Uterus (tissue), 4 donors: ENCODE data around the gene BTC. TPM values are rescaled to one million over a fixed set of nuclear protein-coding genes. Genes with fewer than 3 reads are reported as not detected.

ENCODE experiments used
- DNase-seq, 2 donors: peaks; one replicate each; pipeline ENCODE4 v3.0.0-alpha.2; 2019 to 2020
- H3K27ac ChIP-seq, 2 donors: fragments of 200-600 bp; sonication (generic); 1 replicate in 1 of 2; 2 replicates in 1 of 2; pipeline ENCODE4 v1.5.1; 2016 to 2018
- H3K27me3 ChIP-seq, 2 donors: fragments of 200-600 bp; sonication (generic); one replicate each; pipeline ENCODE4 v1.5.1; 2018 to 2019; ENCODE audit warnings: control low read depth in 1 of 2
- H3K36me3 ChIP-seq, 2 donors: fragments of 200-600 bp; sonication (generic); one replicate each; pipeline ENCODE4 v1.5.1; 2019; ENCODE audit warnings: control low read depth in 1 of 2
- H3K4me1 ChIP-seq, 2 donors: fragments of 200-600 bp; sonication (generic); one replicate each; pipeline ENCODE4 v1.5.1; 2018 to 2019; ENCODE audit warnings: control low read depth in 1 of 2
- H3K4me3 ChIP-seq, 2 donors: fragments of 200-600 bp; sonication (generic); 1 replicate in 1 of 2; 2 replicates in 1 of 2; pipeline ENCODE4 v1.5.1; 2018 to 2019; ENCODE audit warnings: mild to moderate bottlenecking in 1 of 2
- H3K9me3 ChIP-seq, 2 donors: fragments of 200-600 bp; sonication (generic); one replicate each; pipeline ENCODE4 v1.5.1; 2019; ENCODE audit warnings: control low read depth in 1 of 2
- POLR2A ChIP-seq, 2 donors: fragments of 450-650 bp; IDR thresholded peaks; one replicate each; pipeline ENCODE4 v1.6.1; 2016; ENCODE audit warnings: antibody characterized with exemption in 2 of 2, mild to moderate bottlenecking in 1 of 2, moderate library complexity in 1 of 2
- intact Hi-C: fragments of 100-400 bp; cut with DNase I; formaldehyde crosslinking; loops from one replicate; pipeline ENCODE4 v1.15.1; 2023; ENCODE audit warnings: low total_unique reads
- total RNA-seq, 4 donors: library from RNA; depleted of rRNA in 3 of 4; stranded (reverse); fragments of >200 nt in 3 of 4; gene quantifications; one replicate each; pipeline versions ENCODE4 v1.1.0 to v1.2.4, GENCODE V29; 2014 to 2023
- TF ChIP-seq, protein P1 (sequence below), 4 experiments: fragments of 200-600 bp in 2 of 4; fragments of 450-650 bp in 2 of 4; sonication (generic) in 2 of 4; IDR thresholded peaks; one replicate each; pipeline ENCODE4 v1.5.1; 2016 to 2019; ENCODE audit warnings: antibody characterized with exemption in 4 of 4, mild to moderate bottlenecking in 2 of 4, moderate library complexity in 1 of 4
- donor health status: DM: yes; HTN: yes; CAD: no.

BTC gene
- total RNA-seq, 4 donors from 2014 or later: 0.26 to 3.0 (median 2.3) TPM

DNA sequence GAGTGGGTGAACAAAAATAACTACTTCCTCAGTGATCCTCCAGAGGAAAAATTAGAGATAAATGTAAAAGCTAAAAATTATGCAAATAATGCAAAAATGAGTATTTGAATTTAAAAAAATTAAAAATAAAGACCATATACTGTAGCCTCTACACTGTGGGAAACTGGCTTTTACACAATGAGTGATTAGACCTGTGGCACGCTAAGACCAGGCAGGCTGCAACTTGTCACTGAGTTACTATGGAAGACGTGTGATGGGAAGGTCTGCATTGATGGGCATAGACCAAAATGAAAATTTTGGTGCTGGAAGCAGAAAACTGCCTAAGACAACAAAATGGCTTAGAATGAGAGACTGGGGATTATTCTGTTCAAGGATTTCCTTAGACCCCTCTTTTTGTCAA lies 30.2 kb downstream of the BTC start:
- Histone ChIP-seq H3K27ac (no peak overlapping the region), H3K9me3 (no peaks in the 10 kb centered on the region), H3K27me3 (no peaks in the 10 kb centered on the region), H3K4me1 (no peaks in the 10 kb centered on the region), H3K36me3 (no peaks in the 10 kb centered on the region), H3K4me3 (no peak overlapping the region)
- DNase-seq: no peak
- intact Hi-C loops: no loop called here
- no peak for TF ChIP-seq POLR2A (IDR thresholded peaks at IDR 0.05)
- TF ChIP-seq, protein P1, sequence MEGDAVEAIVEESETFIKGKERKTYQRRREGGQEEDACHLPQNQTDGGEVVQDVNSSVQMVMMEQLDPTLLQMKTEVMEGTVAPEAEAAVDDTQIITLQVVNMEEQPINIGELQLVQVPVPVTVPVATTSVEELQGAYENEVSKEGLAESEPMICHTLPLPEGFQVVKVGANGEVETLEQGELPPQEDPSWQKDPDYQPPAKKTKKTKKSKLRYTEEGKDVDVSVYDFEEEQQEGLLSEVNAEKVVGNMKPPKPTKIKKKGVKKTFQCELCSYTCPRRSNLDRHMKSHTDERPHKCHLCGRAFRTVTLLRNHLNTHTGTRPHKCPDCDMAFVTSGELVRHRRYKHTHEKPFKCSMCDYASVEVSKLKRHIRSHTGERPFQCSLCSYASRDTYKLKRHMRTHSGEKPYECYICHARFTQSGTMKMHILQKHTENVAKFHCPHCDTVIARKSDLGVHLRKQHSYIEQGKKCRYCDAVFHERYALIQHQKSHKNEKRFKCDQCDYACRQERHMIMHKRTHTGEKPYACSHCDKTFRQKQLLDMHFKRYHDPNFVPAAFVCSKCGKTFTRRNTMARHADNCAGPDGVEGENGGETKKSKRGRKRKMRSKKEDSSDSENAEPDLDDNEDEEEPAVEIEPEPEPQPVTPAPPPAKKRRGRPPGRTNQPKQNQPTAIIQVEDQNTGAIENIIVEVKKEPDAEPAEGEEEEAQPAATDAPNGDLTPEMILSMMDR (IDR thresholded peaks at IDR 0.05): no peak

DNA sequence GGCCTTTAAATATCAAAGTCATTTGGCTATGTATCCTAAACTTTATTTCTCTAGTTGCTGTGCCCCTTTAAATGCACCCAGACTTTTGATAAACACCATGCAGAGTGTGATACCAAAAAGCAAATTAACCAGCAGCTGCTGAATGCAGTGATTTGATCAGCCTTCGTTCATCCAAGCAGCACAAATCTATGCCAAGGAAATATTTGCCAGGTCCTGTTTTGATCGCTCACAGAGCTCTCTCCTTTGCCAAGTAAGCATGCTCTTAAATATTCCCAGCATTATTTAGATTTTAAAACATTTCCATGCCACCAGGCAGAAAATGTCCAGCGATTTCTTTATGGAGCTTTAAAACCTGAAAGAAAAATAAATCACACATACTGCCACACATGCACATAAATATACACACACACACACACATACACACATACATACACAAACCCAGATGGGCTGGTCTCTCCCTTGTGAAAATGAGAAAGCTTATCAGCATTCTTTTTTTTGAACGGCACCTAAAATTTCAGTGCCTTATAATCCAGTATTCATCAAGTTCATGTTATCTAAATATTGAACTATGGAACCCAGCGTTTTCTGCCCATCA lies 35.7 kb downstream of the BTC start:
- intact Hi-C loops: no loop called here
- TF ChIP-seq POLR2A (IDR thresholded peaks at IDR 0.05): no peak
- TF ChIP-seq, protein P1 (IDR thresholded peaks at IDR 0.05): no peak

DNA sequence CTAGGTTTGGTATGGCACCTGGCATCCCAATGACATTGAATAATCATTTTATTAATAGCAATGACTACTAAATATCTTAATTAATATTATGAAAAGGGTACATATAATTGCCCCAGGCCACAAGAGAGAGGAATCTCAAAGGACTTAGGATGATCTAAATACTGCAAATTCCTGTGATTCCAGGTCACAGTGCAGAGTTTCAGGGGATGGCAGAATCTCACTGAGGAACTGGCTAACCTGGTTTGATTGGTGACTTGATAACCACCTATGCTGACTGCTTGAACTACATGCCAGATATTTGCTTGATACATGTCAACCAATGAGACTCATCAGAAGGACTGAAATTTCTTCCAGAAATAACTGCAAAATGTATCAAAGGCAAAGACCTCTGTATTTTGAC lies 37.2 kb downstream of the BTC start:
- Histone ChIP-seq H3K27me3 (no peaks in the 10 kb centered on the region), H3K27ac (no peak overlapping the region), H3K36me3 (no peaks in the 10 kb centered on the region), H3K4me1 (no peaks in the 10 kb centered on the region), H3K9me3 (no peaks in the 10 kb centered on the region), H3K4me3 (no peak overlapping the region)
- TF ChIP-seq, protein P1 (IDR thresholded peaks at IDR 0.05): no peak
- no peak for TF ChIP-seq POLR2A (IDR thresholded peaks at IDR 0.05)
- intact Hi-C loops: no loop called here
- DNase-seq: no peak

More for the DNA sequence above, 35.7 kb downstream of the BTC start:
- H3K4me3 ChIP-seq: no peak overlapping the region
- H3K27ac ChIP-seq: no peak overlapping the region
- H3K9me3 ChIP-seq: no peaks in the 10 kb centered on the region
- no peak for DNase-seq
- no peaks in the 10 kb centered on the region for H3K36me3 ChIP-seq
- H3K4me1 ChIP-seq: no peaks in the 10 kb centered on the region
- H3K27me3 ChIP-seq: no peaks in the 10 kb centered on the region

DNA sequence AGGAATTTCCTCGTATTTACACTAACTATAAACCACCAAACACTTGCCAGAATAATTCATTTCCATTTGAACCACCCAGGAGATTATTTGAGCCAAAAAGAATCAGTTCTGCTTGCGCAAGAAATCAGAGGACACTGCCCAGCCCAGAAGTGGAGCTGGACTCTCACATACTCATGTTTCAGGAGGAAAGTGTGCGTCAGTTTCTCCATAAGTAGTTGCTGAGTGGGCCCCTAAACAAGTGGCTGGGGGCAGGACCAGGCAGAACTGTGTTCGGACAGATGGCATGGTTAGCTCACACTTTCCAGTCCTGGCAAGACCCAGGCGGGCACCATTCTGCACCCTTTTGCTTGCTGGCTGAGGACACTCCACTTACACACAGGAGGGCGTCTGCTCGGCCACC lies 38.8 kb downstream of the BTC start:
- H3K4me3 ChIP-seq: no peak overlapping the region
- TF ChIP-seq, protein P1 (IDR thresholded peaks at IDR 0.05): no peak
- no peak for TF ChIP-seq POLR2A (IDR thresholded peaks at IDR 0.05)
- no peaks in the 10 kb centered on the region for H3K4me1 ChIP-seq
- H3K9me3 ChIP-seq: no peaks in the 10 kb centered on the region
- H3K36me3 ChIP-seq: no peaks in the 10 kb centered on the region
- no peak overlapping the region for H3K27ac ChIP-seq
- peak in 1 of 2 donors; percentile 12 for DNase-seq
- no peaks in the 10 kb centered on the region for H3K27me3 ChIP-seq
- intact Hi-C loops: no loop called here

DNA sequence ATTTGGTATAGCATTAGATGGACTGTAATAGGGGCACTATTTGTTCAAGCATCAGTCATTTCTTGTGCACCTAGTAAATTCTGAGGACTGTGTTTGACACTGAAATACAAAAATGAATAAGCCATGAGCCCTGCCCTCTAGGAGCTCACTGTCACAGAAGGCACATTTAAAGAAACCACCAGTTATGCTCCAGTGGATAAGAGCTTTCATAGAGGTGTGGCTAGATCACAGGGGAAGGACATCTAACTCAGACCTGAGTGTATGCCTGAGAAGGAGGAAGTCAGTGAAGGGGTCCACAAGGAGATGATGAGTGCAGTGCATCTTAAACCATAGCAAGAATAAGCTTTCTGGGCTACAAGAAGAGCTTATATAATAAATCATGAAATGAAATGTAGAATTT lies 40.1 kb downstream of the BTC start:
- no peaks in the 10 kb centered on the region for H3K4me1 ChIP-seq
- TF ChIP-seq, protein P1 (IDR thresholded peaks at IDR 0.05): no peak
- TF ChIP-seq POLR2A (IDR thresholded peaks at IDR 0.05): no peak
- no peak overlapping the region for H3K27ac ChIP-seq
- H3K36me3 ChIP-seq: no peaks in the 10 kb centered on the region
- intact Hi-C loops: no loop called here
- no peak for DNase-seq
- no peaks in the 10 kb centered on the region for H3K9me3 ChIP-seq
- no peaks in the 10 kb centered on the region for H3K27me3 ChIP-seq
- H3K4me3 ChIP-seq: no peak overlapping the region
